ENCODE data around the gene CPEB3. TPM values are rescaled to one million over a fixed set of nuclear protein-coding genes. Genes with fewer than 3 reads are reported as not detected.
"Not testable (repeated sequence)": the region's sequence is repeated elsewhere in the genome, so short reads cannot be mapped to it uniquely, and the experiment has no call there.

Gene CPEB3
- 0.43 and 0.64 TPM in 2 replicates for total RNA-seq

GRCh38 chr10:92290837-92291615 is at the start of gene CPEB3, which contains the start of gene MARCHF5:
CPEB3 (minus strand) TSS chr10:92291078; CDS start chr10:92240350, 50,728 bp downstream.
MARCHF5 (plus strand) TSS chr10:92291167; CDS start chr10:92291495, 328 bp downstream.
- H3K4me3 ChIP-seq (ENCODE audit: low read depth, low read length) = peak within 1 kb of the TSS; percentile 96
- peak; percentile 69 for TF ChIP-seq CTCF (IDR thresholded peaks at IDR 0.05; ENCODE audit: insufficient read depth, low read depth, low read length)
- peak; percentile 96 for DNase-seq (ENCODE audit: low read depth)

DNA sequence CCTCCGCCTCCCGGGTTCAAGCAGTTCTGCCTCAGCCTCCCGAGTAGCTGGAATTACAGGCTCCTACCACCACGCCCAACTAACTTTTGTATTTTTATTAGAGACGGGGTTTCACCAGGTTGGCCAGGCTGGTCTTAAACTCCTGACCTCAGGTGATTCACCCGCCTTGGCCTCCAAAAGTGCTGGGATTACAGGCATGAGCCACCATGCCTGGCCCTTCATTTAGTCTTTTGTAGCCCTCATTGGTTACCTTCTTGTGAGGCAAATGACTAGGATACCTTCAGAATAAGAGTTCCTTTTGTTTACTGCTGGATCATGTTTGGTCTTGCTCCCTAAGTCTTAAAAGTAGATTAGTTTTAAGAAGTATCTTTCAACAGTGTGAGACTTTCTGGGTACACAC is 39.0 kb upstream of the CPEB3 start:
- not testable (repeated sequence) for DNase-seq (ENCODE audit: low read depth)

DNA sequence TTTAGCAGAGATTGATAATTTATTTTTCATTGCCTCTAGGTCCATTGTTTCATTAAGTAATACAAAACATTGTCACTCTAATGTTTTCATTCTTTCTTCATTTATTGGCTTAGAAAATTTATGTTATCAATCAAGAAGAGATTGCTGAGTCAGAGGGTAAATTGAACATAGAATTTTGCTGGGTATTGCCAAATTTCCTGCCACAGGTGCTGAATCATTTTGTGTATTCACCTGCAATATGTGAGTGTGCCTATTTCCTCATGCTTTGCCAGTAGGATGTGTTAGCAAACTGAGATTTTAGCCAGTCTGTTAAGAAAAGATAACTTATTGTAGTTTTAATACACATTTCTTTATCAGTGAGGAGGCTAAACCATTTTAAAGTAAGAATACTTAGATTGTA is 38.1 kb upstream of the CPEB3 start:
- no peak for DNase-seq (ENCODE audit: low read depth)
- TF ChIP-seq CTCF (IDR thresholded peaks at IDR 0.05; ENCODE audit: insufficient read depth, low read depth, low read length) = no peak
- H3K4me3 ChIP-seq (ENCODE audit: low read depth, low read length) = no peak overlapping the region

More for the DNA sequence above, 39.0 kb upstream of the CPEB3 start:
- not testable (repeated sequence) for H3K4me3 ChIP-seq (ENCODE audit: low read depth, low read length)

- DNase-seq (ENCODE audit: low read depth) = peak; percentile 8
- no peak overlapping the region for H3K4me3 ChIP-seq (ENCODE audit: low read depth, low read length)
- no peak for TF ChIP-seq CTCF (IDR thresholded peaks at IDR 0.05; ENCODE audit: insufficient read depth, low read depth, low read length)
These were observed 36.9 kb upstream of the CPEB3 start for GRCh38 chr10:92327445-92328433.

- TF ChIP-seq CTCF (IDR thresholded peaks at IDR 0.05; ENCODE audit: insufficient read depth, low read depth, low read length) = no peak
- H3K4me3 ChIP-seq (ENCODE audit: low read depth, low read length) = no peak overlapping the region
- no peak for DNase-seq (ENCODE audit: low read depth)
These were observed 32.2 kb upstream of the CPEB3 start for GRCh38 chr10:92323079-92323478.

DNA sequence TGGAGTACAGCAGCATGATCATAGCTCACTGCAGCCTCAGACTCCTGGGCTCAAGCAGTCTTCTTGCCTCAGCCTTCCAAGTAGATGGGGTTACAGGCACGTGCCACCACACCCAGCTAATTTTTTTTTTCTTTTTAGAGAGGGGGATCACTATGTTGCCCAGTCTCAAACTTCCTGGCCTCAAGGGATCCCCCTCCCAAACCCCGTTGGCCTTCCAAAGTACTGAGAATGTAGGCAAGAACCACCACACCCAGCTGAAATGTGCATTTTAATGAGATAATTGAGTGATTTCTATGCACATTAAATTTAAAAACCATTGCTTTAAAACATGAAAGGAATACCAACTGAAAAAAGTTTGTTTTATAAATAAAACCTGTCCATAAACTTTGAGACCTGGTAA is 25.7 kb upstream of the CPEB3 start:
- no peak overlapping the region for H3K4me3 ChIP-seq (ENCODE audit: low read depth, low read length)
- TF ChIP-seq CTCF (IDR thresholded peaks at IDR 0.05; ENCODE audit: insufficient read depth, low read depth, low read length) = no peak
- DNase-seq (ENCODE audit: low read depth) = no peak

GRCh38 chr10:92313750-92314149 is 22.9 kb upstream of the CPEB3 start:
- H3K4me3 ChIP-seq (ENCODE audit: low read depth, low read length) = no peak overlapping the region
- TF ChIP-seq CTCF (IDR thresholded peaks at IDR 0.05; ENCODE audit: insufficient read depth, low read depth, low read length) = no peak
- DNase-seq (ENCODE audit: low read depth) = no peak
